WTC11 (cell line): ENCODE measurements around the gene ZEB2. TPM values are rescaled to one million over a fixed set of nuclear protein-coding genes. Genes with fewer than 3 reads are reported as not detected.

ENCODE experiments used
- ATAC-seq: fragments of 200-7000 bp; cut with Tn5 transposase; 2 replicates; pipeline ENCODE4 v1.10.0; 2021; ENCODE audit warnings: mild to moderate bottlenecking, moderate library complexity
- CTCF ChIA-PET: fragments of 300-600 bp; sonication (Branson Sonifier 250); formaldehyde crosslinking; loops from one replicate; lab custom pipeline; 2021; ENCODE audit warnings: antibody characterized with exemption; lab: Charles Lee
- POLR2A ChIA-PET: fragments of 350-600 bp; sonication (Branson Sonifier 250); formaldehyde crosslinking; loops from one replicate; lab custom pipeline; 2021; ENCODE audit warnings: antibody characterized with exemption; lab: Charles Lee
- DNase-seq: peaks from one replicate; pipeline ENCODE4 v3.0.0; 2021; ENCODE audit warnings: low spot score
- H3K27ac Mint-ChIP-seq: 2 replicates; pipeline ENCODE4 v1.8.0; 2021; ENCODE audit warnings: mixed read lengths
- H3K27me3 Mint-ChIP-seq: 2 replicates; pipeline ENCODE4 v1.8.0; 2021; ENCODE audit warnings: low read depth, mild to moderate bottlenecking, moderate library complexity, mixed read lengths
- H3K36me3 Mint-ChIP-seq: 2 replicates; pipeline ENCODE4 v1.8.0; 2021; ENCODE audit warnings: mixed read lengths
- H3K4me1 Mint-ChIP-seq: 2 replicates; pipeline ENCODE4 v1.8.0; 2022; ENCODE audit warnings: mixed read lengths
- H3K4me3 Mint-ChIP-seq: 2 replicates; pipeline ENCODE4 v1.8.0; 2021; ENCODE audit warnings: mild to moderate bottlenecking, moderate library complexity, mixed read lengths
- H3K9me3 Mint-ChIP-seq: 2 replicates; pipeline ENCODE4 v1.8.0; 2021; ENCODE audit warnings: mixed read lengths
- ATF1 ChIP-seq: sonication (generic); formaldehyde crosslinking; IDR thresholded peaks from 2 replicates; pipeline ENCODE4 v1.8.1; 2023; ENCODE audit warnings: mild to moderate bottlenecking, moderate library complexity, missing genetic modification reagents
- CREM ChIP-seq: sonication (generic); formaldehyde crosslinking; IDR thresholded peaks from 2 replicates; pipeline ENCODE4 v1.8.1; 2022; ENCODE audit warnings: mild to moderate bottlenecking, missing genetic modification reagents, moderate library complexity
- E2F4 ChIP-seq: sonication (generic); formaldehyde crosslinking; IDR thresholded peaks from 2 replicates; pipeline ENCODE4 v1.8.1; 2022; ENCODE audit warnings: low read depth, mild to moderate bottlenecking, moderate library complexity, missing genetic modification reagents, borderline replicate concordance
- FOXP1 ChIP-seq: sonication (generic); formaldehyde crosslinking; IDR thresholded peaks from 2 replicates; pipeline ENCODE4 v1.8.0; 2022; ENCODE audit warnings: missing genetic modification reagents, mild to moderate bottlenecking, moderate library complexity, borderline replicate concordance
- FOXP4 ChIP-seq: sonication (generic); formaldehyde crosslinking; IDR thresholded peaks from 2 replicates; pipeline ENCODE4 v1.8.0; 2022; ENCODE audit warnings: mild to moderate bottlenecking, missing genetic modification reagents
- JUN ChIP-seq: sonication (generic); formaldehyde crosslinking; IDR thresholded peaks from 2 replicates; pipeline ENCODE4 v1.8.0; 2023; ENCODE audit warnings: mild to moderate bottlenecking, missing genetic modification reagents
- MAX ChIP-seq: sonication (generic); formaldehyde crosslinking; IDR thresholded peaks from 2 replicates; pipeline ENCODE4 v1.8.0; 2022; ENCODE audit warnings: mild to moderate bottlenecking, missing genetic modification reagents
- NFYB ChIP-seq: sonication (generic); formaldehyde crosslinking; conservative IDR thresholded peaks from 2 replicates; pipeline ENCODE4 v1.8.0; 2022; ENCODE audit warnings: low read depth, missing genetic modification reagents
- SP1 ChIP-seq: sonication (generic); formaldehyde crosslinking; conservative IDR thresholded peaks from 2 replicates; pipeline ENCODE4 v1.8.1; 2022; ENCODE audit warnings: missing genetic modification reagents
- TCF7 ChIP-seq: sonication (generic); formaldehyde crosslinking; IDR thresholded peaks from 2 replicates; pipeline ENCODE4 v1.8.0; 2022; ENCODE audit warnings: mild to moderate bottlenecking, low read depth, missing genetic modification reagents, moderate library complexity
- TEAD4 ChIP-seq: sonication (generic); formaldehyde crosslinking; IDR thresholded peaks from 2 replicates; pipeline ENCODE4 v1.8.0; 2022; ENCODE audit warnings: mild to moderate bottlenecking, missing genetic modification reagents
- USF1 ChIP-seq: sonication (generic); formaldehyde crosslinking; IDR thresholded peaks from 2 replicates; pipeline ENCODE4 v1.8.0; 2022; ENCODE audit warnings: mild to moderate bottlenecking, missing genetic modification reagents
- ZBTB21 ChIP-seq: sonication (generic); formaldehyde crosslinking; IDR thresholded peaks from 2 replicates; pipeline ENCODE4 v1.8.1; 2023; ENCODE audit warnings: mild to moderate bottlenecking, missing genetic modification reagents, borderline replicate concordance
- ZNF121 ChIP-seq: sonication (generic); formaldehyde crosslinking; IDR thresholded peaks from 2 replicates; pipeline ENCODE4 v1.8.0; 2023; ENCODE audit warnings: missing genetic modification reagents
- ZNF263 ChIP-seq: sonication (generic); formaldehyde crosslinking; IDR thresholded peaks from 2 replicates; pipeline ENCODE4 v1.8.1; 2022; ENCODE audit warnings: low read depth, mild to moderate bottlenecking, moderate library complexity, missing genetic modification reagents
- ZNF317 ChIP-seq: sonication (generic); formaldehyde crosslinking; IDR thresholded peaks from 2 replicates; pipeline ENCODE4 v1.8.1; 2023; ENCODE audit warnings: low read depth, mild to moderate bottlenecking, moderate library complexity, missing genetic modification reagents, borderline replicate concordance
- ZNF532 ChIP-seq: fragments of 250-450 bp; sonication (Bioruptor Pico); IDR thresholded peaks from 2 replicates; pipeline ENCODE4 v1.9.0; 2021; ENCODE audit warnings: mild to moderate bottlenecking, borderline replicate concordance
- ZNF671 ChIP-seq: fragments of 250-450 bp; sonication (Bioruptor Pico); IDR thresholded peaks from 2 replicates; pipeline ENCODE4 v1.8.0; 2021; ENCODE audit warnings: mild to moderate bottlenecking
- ZSCAN18 ChIP-seq: fragments of 250-450 bp; sonication (Bioruptor Pico); IDR thresholded peaks from 2 replicates; pipeline ENCODE4 v2.1.2; 2022; ENCODE audit warnings: mild to moderate bottlenecking, moderate library complexity
- total RNA-seq: library from RNA; stranded (reverse); gene quantifications from 3 replicates; pipeline ENCODE4 v1.2.3, GENCODE V29; 2021
- TF ChIP-seq, protein P1 (sequence below): fragments of 250-450 bp; sonication (Bioruptor Pico); IDR thresholded peaks from 2 replicates; pipeline ENCODE4 v1.9.0; 2021; ENCODE audit warnings: mild to moderate bottlenecking
- TF ChIP-seq, protein P2 (sequence below): sonication (generic); formaldehyde crosslinking; IDR thresholded peaks from 2 replicates; pipeline ENCODE4 v1.8.0; 2023; ENCODE audit warnings: missing genetic modification reagents

ZEB2 gene
- total RNA-seq, 1 experiment from 2014 or later, result 0.42 TPM

DNA sequence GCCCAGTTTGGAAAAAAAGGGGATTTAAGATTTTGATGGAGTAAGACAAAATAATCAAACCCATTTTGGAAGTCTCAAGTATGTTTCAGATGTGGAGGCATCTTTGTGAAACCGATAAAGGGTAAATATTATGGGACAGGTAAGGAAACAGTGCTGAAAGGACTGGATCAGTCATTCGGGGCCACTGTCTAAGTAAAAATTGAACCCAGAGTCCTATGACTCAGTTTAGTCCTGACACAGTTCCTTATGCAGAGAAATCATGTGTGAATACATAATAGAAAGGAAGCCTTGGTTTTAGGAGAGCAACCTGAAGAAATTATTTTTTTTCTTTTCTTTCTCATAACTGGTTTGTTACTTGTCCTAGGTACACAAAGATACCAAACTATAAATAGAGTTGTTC lies 15.4 kb upstream of the ZEB2 start (continued):
- TF ChIP-seq, protein P1, sequence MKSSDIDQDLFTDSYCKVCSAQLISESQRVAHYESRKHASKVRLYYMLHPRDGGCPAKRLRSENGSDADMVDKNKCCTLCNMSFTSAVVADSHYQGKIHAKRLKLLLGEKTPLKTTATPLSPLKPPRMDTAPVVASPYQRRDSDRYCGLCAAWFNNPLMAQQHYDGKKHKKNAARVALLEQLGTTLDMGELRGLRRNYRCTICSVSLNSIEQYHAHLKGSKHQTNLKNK (CRISPR knock-in tag), result no peak
- TF ChIP-seq MAX (no peak), E2F4 (CRISPR knock-in tag) (no peak), TCF7 (CRISPR knock-in tag) (no peak), ATF1 (CRISPR knock-in tag) (no peak), ZNF263 (CRISPR knock-in tag) (no peak), TEAD4 (CRISPR knock-in tag) (no peak), ZSCAN18 (CRISPR knock-in tag) (no peak), SP1 (CRISPR knock-in tag) (no peak), CREM (CRISPR knock-in tag) (no peak)

DNA sequence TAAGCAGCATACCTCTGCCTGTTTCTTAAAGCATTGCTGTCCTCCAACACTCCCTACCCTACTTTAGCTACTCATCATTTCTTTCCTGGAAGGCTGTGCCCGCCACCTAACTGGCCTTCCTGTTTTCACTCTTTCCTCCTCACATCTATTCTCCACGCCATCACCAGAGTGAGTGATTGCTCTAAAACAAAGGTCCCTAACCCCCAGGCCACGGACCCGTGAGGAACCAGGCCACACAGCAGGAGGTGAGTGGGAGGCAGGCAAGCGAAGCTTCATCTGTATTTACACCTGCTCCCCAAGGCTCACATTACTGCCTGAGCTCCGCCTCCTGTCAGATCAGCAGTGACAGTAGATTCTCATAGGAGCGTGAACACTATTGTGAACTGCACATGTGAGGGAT lies 13.3 kb upstream of the ZEB2 start:
- CTCF ChIA-PET, result no interaction called here
- TF ChIP-seq, protein P1 (CRISPR knock-in tag), result no peak
- TF ChIP-seq FOXP1, result no peak
- no peak for TF ChIP-seq ZNF317 (CRISPR knock-in tag)
- TF ChIP-seq ZNF532 (CRISPR knock-in tag), result no peak
- TF ChIP-seq JUN (CRISPR knock-in tag), result no peak
- TF ChIP-seq, protein P2, sequence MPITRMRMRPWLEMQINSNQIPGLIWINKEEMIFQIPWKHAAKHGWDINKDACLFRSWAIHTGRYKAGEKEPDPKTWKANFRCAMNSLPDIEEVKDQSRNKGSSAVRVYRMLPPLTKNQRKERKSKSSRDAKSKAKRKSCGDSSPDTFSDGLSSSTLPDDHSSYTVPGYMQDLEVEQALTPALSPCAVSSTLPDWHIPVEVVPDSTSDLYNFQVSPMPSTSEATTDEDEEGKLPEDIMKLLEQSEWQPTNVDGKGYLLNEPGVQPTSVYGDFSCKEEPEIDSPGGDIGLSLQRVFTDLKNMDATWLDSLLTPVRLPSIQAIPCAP (CRISPR knock-in tag), result no peak
- TF ChIP-seq ZNF671 (CRISPR knock-in tag), result no peak
- TF ChIP-seq SP1 (CRISPR knock-in tag), result no peak
- TF ChIP-seq FOXP4, result no peak
- no peak for TF ChIP-seq USF1 (CRISPR knock-in tag)
- TF ChIP-seq ZBTB21, result no peak
- no peak for TF ChIP-seq ZNF121 (CRISPR knock-in tag)
- TF ChIP-seq NFYB, result no peak
- no peak for TF ChIP-seq ATF1 (CRISPR knock-in tag)

More for the DNA sequence above, 13.3 kb upstream of the ZEB2 start:
- H3K9me3 Mint-ChIP-seq, result peaks cover 10% of the 10 kb centered on the region
- no peaks in the 10 kb centered on the region for H3K4me1 Mint-ChIP-seq
- no peak overlapping the region for H3K4me3 Mint-ChIP-seq
- no peak for DNase-seq
- POLR2A ChIA-PET, result no interaction called here
- H3K36me3 Mint-ChIP-seq, result peaks cover 7% of the 10 kb centered on the region
- peaks cover 7% of the 10 kb centered on the region for H3K27me3 Mint-ChIP-seq
- no peak overlapping the region for H3K27ac Mint-ChIP-seq
- no peak for ATAC-seq
